ENCODE results near the gene SPAG5.

SPAG5 gene

DNA sequence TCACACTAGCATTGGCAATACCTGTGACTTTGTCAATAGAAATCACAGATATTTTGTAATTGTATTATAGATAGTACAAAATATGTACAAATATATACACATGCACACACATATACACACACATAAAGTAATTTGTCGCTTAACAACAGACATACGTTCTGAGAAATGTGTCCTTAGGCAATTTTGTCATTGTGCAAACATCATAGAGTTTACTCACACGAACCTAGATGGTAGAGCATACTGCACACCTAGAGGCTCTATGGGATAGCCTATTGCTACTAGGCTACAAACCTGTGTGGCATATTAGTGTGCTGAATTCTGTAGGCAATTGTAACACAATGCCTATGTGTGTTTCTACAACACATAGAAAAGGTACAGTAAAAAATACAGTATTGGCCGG, 57.4 kb downstream of the SPAG5 start:
- TF ChIP-seq, protein P1, sequence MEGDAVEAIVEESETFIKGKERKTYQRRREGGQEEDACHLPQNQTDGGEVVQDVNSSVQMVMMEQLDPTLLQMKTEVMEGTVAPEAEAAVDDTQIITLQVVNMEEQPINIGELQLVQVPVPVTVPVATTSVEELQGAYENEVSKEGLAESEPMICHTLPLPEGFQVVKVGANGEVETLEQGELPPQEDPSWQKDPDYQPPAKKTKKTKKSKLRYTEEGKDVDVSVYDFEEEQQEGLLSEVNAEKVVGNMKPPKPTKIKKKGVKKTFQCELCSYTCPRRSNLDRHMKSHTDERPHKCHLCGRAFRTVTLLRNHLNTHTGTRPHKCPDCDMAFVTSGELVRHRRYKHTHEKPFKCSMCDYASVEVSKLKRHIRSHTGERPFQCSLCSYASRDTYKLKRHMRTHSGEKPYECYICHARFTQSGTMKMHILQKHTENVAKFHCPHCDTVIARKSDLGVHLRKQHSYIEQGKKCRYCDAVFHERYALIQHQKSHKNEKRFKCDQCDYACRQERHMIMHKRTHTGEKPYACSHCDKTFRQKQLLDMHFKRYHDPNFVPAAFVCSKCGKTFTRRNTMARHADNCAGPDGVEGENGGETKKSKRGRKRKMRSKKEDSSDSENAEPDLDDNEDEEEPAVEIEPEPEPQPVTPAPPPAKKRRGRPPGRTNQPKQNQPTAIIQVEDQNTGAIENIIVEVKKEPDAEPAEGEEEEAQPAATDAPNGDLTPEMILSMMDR (IDR thresholded peaks at IDR 0.05; ENCODE audit: control insufficient read depth, insufficient read depth, low read depth, low read length, missing control alignments), result no peak
- H3K4me3 ChIP-seq (ENCODE audit: control insufficient read depth, low read depth, low read length), result no peak overlapping the region
- DNase-seq (ENCODE audit: low read depth), result no peak

DNA sequence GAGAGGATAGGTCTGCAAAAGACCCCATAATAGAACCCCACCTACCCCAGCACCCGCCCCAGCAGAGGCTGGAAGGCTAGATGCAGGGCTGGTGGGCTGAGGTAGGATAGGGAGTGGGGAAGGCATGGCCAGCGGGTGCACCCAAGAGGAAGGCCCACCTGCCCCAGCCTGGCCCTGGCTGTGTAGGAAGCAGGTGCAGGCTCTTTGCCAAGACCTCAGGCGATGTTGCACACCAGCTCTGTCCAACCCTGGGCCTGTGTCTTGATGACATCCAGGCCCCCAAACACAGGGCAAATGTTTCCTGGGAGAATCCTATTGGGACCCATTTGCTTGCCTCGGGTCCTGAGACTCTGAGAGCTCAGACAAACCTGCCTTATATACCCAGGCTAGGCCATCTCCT, 58.6 kb downstream of the SPAG5 start:
- TF ChIP-seq, protein P1 (IDR thresholded peaks at IDR 0.05; ENCODE audit: control insufficient read depth, insufficient read depth, low read depth, low read length, missing control alignments), result no peak
- H3K4me3 ChIP-seq (ENCODE audit: control insufficient read depth, low read depth, low read length), result no peak overlapping the region
- no peak for DNase-seq (ENCODE audit: low read depth)

DNA sequence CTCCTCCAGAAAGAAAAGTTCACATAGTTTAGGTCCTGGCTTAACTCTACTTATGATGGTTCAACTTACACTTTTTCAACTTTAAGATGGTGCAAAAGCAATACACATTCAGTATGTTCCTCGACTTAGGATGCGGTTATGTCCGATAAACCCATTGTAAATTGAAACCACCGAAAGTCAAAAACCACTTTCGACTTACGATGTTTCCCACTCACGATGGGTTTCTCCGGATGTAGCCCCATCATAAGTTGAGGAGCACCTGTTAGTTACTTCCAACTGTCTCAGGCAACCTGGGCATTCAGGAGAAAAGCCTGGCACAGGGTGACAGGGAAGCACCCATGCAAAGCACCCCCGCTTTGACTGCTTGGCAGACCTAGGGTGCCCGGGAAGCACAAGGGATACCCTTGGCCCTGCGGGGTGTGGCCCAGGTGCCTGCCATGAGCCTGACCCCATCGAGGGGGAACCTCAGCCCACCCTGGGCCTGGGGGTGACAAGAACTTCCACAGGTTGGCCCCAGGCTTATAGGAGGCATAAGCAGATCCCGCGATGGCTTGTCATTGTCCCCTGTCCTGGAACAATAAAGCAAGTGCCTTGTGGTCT, 60.4 kb downstream of the SPAG5 start:
- no peak overlapping the region for H3K4me3 ChIP-seq (ENCODE audit: control insufficient read depth, low read depth, low read length)
- TF ChIP-seq, protein P1 (IDR thresholded peaks at IDR 0.05; ENCODE audit: control insufficient read depth, insufficient read depth, low read depth, low read length, missing control alignments), result no peak

DNA sequence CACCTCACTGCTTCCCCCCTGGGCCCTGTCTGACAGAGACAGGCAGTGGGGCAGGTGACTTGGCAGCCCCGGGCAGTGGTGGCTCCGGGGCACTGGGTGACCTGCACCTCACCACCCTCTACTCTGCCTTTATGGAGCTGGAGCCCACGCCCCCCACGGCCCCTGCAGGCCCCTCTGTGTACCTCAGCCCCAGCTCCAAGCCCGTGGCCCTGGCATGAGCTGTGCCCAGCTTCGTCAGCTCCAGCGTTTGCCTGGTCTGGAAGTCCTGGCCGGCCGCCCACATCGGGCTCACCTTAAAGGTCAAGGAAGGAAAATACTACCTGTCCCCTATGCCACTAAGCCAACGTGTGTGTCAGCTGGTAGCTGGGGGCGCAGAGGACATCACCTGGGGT, 61.6 kb downstream of the SPAG5 start:
- H3K4me3 ChIP-seq (ENCODE audit: control insufficient read depth, low read depth, low read length), result no peak overlapping the region
- DNase-seq (ENCODE audit: low read depth), result no peak
- TF ChIP-seq, protein P1 (IDR thresholded peaks at IDR 0.05; ENCODE audit: control insufficient read depth, insufficient read depth, low read depth, low read length, missing control alignments), result no peak

More for the DNA sequence above, 60.4 kb downstream of the SPAG5 start:
- no peak for DNase-seq (ENCODE audit: low read depth)

DNA sequence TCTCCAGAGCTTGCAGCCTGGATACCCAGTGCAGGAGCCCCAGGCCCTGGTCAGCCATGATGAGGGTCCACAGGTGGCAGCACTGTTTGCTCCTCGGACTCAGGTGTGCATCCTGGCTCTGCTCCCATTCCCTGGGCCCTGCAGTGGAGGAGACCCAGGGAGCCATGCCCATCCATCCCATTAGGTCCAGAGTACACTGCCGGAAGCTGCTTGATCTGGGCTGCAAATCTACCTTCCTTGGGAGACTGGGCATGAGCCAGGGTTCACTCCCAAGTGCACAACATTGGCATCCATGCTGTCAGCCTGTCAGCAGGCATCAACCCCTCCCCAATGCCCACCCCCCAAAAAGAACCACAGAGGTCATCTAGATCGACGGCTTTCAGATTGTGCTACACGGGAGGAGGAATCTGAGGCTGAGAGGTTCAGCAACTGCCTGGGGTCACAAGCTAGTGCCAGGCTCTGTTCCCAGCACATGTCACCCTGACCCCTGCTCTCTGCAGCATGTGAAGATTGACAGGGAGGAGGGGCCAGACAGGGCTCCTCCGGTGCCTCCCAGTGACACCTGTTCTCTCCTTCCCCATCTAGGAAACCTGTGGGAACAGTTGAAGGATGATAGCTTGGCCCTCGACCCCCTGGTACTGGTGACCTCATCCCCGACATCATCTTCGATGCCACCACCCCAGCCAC, 62.1 kb downstream of the SPAG5 start:
- no peak for DNase-seq (ENCODE audit: low read depth)
- TF ChIP-seq, protein P1 (IDR thresholded peaks at IDR 0.05; ENCODE audit: control insufficient read depth, insufficient read depth, low read depth, low read length, missing control alignments), result no peak
- H3K4me3 ChIP-seq (ENCODE audit: control insufficient read depth, low read depth, low read length), result no peak overlapping the region

DNA sequence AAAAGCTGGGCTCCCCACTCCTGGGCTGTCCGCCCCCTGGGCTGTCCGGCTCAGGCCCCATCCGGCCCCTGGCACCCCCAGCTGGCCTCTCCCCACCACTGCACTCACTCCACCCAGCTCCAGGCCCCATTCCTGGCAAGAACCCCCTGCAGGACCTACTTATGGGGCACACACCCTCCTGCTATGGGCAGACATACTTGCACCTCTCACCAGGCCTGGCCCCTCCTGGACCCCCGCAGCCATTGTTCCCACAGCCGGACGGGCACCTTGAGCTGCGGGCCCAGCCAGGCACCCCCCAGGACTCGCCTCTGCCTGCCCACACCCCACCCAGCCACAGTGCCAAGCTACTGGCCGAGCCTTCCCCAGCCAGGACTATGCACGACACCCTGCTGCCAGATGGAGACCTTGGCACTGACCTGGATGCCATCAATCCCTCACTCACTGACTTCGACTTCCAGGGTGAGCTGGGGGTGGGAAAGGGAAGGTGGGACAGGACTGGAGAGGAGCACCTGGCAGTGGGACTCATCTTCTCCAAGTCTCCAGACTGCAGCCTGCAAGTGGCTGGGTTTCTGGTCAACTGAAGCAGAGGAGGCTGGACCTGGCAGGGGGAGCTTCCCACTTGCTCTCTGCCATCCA, 64.0 kb downstream of the SPAG5 start:
- no peak overlapping the region for H3K4me3 ChIP-seq (ENCODE audit: control insufficient read depth, low read depth, low read length)
- TF ChIP-seq, protein P1 (IDR thresholded peaks at IDR 0.05; ENCODE audit: control insufficient read depth, insufficient read depth, low read depth, low read length, missing control alignments), result no peak
- DNase-seq (ENCODE audit: low read depth), result no peak

All from AG09309 (cell line).